ENCODE measurements around the gene PSMC3.

GRCh38 chr11:47384498-47384897 is 41.7 kb downstream of the PSMC3 start:
- TF ChIP-seq CTCF (conservative IDR thresholded peaks at IDR 0.05 in 1 of 2, IDR thresholded peaks at IDR 0.05 in 1 of 2; ENCODE audit: extremely low read depth in 1 of 2, insufficient read depth in 1 of 2, low read depth in 1 of 2, low read length in 2 of 2) (no peak), EZH2 (IDR thresholded peaks at IDR 0.05; ENCODE audit: borderline replicate concordance, low read length) (no peak)
